Measurements from ENCODE around the gene UPF1. TPM values are rescaled to one million over a fixed set of nuclear protein-coding genes. Genes with fewer than 3 reads are reported as not detected.

UPF1 gene
- total RNA-seq, 1 donor from 2014 or later: 57.8 TPM

DNA sequence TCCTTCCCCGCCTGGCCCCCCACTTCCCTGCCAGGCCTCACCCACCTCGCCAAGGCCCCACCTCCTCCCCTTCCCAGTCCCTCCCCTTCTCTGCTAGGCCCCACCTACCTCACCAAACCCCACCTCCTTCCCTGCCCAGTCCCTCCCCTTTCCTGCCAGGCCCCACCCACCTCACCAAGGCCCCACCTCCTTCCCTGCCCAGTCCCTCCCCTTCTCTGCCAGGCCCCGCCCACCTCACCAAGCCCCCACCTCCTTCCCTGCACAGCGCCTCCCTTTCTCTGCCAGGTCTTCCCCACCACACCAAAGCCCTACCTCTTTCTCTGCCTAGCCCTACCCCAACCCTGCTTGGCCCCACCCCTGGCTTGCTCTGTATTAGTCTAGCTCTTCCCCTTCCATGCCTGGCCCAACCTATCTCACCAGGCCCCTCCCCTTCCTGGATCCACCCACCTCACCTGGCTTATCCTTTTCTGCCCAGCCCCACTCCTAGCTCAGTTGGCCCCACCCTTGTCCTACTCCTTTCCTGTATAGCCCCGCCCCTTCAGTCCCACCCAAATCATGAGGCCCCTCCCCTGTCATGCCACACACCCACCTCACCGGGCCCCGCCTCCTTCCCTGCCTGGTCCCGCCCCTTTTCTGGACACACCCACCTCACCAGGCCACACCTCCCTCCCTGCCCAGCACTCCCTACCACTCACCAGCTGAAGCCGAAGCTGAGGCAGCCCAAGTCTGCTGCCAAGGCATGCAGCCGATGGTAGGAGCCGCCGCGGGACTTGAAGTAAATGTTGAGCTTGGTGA is 48.0 kb downstream of the UPF1 start:
- Mint-ChIP-seq H3K36me3 (ENCODE audit: low read depth, unreplicated experiment) (peaks cover 36% of the 10 kb centered on the region), H3K9me3 (ENCODE audit: unreplicated experiment) (peaks cover 12% of the 10 kb centered on the region), H3K27ac (ENCODE audit: unreplicated experiment) (no peak overlapping the region), H3K4me3 (ENCODE audit: unreplicated experiment) (no peak overlapping the region), H3K4me1 (ENCODE audit: low read depth, unreplicated experiment) (no peaks in the 10 kb centered on the region), H3K27me3 (ENCODE audit: low read depth, unreplicated experiment) (no peaks in the 10 kb centered on the region)
- Histone ChIP-seq H3K4me3 (ENCODE audit: insufficient read depth, low read depth, low read length) (no peak overlapping the region), H3K9me3 (ENCODE audit: insufficient read depth, low read depth, low read length) (peaks cover 6% of the 10 kb centered on the region), H3K9ac (ENCODE audit: low read length) (no peak overlapping the region), H3K36me3 (ENCODE audit: insufficient read depth, low read length) (no peaks in the 10 kb centered on the region), H3K4me2 (ENCODE audit: low read length) (no peak overlapping the region), H4K20me1 (ENCODE audit: insufficient read depth, low read length) (no peaks in the 10 kb centered on the region), H3K79me2 (ENCODE audit: insufficient read depth, low read length) (no peaks in the 10 kb centered on the region), H3K27ac (ENCODE audit: low read depth, low read length) (no peak overlapping the region), H2AFZ (ENCODE audit: low read depth, low read length) (no peak overlapping the region), H3K4me1 (ENCODE audit: insufficient read depth, low read length) (no peaks in the 10 kb centered on the region), H3K27me3 (ENCODE audit: insufficient read depth, low read length) (no peaks in the 10 kb centered on the region)
- no peak for FAIRE-seq
- no peak for DNase-seq (ENCODE audit: low read depth)
- TF ChIP-seq, protein P1, sequence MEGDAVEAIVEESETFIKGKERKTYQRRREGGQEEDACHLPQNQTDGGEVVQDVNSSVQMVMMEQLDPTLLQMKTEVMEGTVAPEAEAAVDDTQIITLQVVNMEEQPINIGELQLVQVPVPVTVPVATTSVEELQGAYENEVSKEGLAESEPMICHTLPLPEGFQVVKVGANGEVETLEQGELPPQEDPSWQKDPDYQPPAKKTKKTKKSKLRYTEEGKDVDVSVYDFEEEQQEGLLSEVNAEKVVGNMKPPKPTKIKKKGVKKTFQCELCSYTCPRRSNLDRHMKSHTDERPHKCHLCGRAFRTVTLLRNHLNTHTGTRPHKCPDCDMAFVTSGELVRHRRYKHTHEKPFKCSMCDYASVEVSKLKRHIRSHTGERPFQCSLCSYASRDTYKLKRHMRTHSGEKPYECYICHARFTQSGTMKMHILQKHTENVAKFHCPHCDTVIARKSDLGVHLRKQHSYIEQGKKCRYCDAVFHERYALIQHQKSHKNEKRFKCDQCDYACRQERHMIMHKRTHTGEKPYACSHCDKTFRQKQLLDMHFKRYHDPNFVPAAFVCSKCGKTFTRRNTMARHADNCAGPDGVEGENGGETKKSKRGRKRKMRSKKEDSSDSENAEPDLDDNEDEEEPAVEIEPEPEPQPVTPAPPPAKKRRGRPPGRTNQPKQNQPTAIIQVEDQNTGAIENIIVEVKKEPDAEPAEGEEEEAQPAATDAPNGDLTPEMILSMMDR (IDR thresholded peaks at IDR 0.05; ENCODE audit: insufficient read depth, low read depth, low read length): no peak
- TF ChIP-seq EZH2 (IDR thresholded peaks at IDR 0.05; ENCODE audit: insufficient read depth, low read length): no peak

DNA sequence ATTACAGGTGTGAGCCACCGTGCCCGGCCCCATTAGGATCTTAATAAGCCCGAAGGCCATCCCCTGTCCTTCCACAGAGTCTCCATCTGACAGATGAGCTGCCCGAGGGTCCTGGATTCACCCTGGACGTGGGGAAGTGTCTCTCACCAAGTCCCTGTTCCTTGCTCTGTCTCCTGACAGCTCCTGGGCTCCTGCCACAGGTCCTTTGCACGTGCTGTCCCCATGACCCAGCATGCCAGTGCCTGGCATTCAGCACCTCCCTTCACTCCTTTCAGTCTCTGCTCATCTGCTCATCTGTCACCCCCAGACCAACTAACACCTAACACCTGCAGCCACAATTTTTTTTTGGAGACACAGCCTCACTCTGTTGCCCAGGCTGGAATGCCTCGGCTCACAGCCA is 49.7 kb downstream of the UPF1 start:
- no peak overlapping the region for H3K27ac Mint-ChIP-seq (ENCODE audit: unreplicated experiment)
- H3K4me1 Mint-ChIP-seq (ENCODE audit: low read depth, unreplicated experiment): no peaks in the 10 kb centered on the region

More for the DNA sequence above, 49.7 kb downstream of the UPF1 start:
- no peaks in the 10 kb centered on the region for H3K4me1 ChIP-seq (ENCODE audit: insufficient read depth, low read length)
- DNase-seq (ENCODE audit: low read depth) (no peak), FAIRE-seq (no peak)
- peaks cover 6% of the 10 kb centered on the region for H3K9me3 ChIP-seq (ENCODE audit: insufficient read depth, low read depth, low read length)
- H3K36me3 Mint-ChIP-seq (ENCODE audit: low read depth, unreplicated experiment): peaks cover 30% of the 10 kb centered on the region
- no peaks in the 10 kb centered on the region for H4K20me1 ChIP-seq (ENCODE audit: insufficient read depth, low read length)
- peaks cover 12% of the 10 kb centered on the region for H3K9me3 Mint-ChIP-seq (ENCODE audit: unreplicated experiment)
- H3K4me2 ChIP-seq (ENCODE audit: low read length): no peak overlapping the region
- no peak overlapping the region for H2AFZ ChIP-seq (ENCODE audit: low read depth, low read length)
- H3K79me2 ChIP-seq (ENCODE audit: insufficient read depth, low read length): no peaks in the 10 kb centered on the region
- no peaks in the 10 kb centered on the region for H3K36me3 ChIP-seq (ENCODE audit: insufficient read depth, low read length)
- no peak overlapping the region for H3K9ac ChIP-seq (ENCODE audit: low read length)
- no peaks in the 10 kb centered on the region for H3K27me3 ChIP-seq (ENCODE audit: insufficient read depth, low read length)
- TF ChIP-seq, protein P1 (IDR thresholded peaks at IDR 0.05; ENCODE audit: insufficient read depth, low read depth, low read length): no peak
- TF ChIP-seq EZH2 (IDR thresholded peaks at IDR 0.05; ENCODE audit: insufficient read depth, low read length): no peak
- no peak overlapping the region for H3K4me3 Mint-ChIP-seq (ENCODE audit: unreplicated experiment)
- no peaks in the 10 kb centered on the region for H3K27me3 Mint-ChIP-seq (ENCODE audit: low read depth, unreplicated experiment)
- H3K4me3 ChIP-seq (ENCODE audit: insufficient read depth, low read depth, low read length): no peak overlapping the region
- H3K27ac ChIP-seq (ENCODE audit: low read depth, low read length): no peak overlapping the region

Measured in astrocyte (in vitro differentiated cells and primary cell).